ENCODE results near the gene ATL2.

DNA sequence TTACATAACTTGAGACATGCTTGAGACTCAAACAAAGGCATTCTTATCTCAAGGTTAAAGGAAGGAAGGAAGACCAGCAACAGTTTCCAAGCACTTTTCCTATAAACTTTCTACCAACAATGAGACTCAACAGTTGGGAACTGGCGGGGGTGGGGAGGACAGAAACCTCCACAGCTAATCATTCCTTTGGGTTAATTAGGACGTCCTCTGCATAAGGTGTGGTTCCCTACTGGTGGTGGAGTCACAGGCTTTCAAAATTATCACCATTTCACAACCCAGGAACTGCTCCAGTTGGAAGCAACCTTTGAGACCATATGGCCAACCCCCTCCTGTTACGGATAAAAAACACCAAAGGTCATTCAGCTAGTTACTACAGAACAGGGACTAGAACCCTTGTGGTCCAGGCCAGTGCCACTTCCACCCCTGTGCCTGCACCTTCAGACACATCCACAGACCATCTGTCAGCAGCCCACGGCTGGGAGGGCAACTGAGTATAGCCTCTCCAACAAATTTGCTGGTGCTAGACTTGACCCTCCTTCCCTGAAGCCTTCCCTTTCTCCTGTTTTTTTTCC lies 30.1 kb upstream of the ATL2 start:
- no peak for TF ChIP-seq EZH2 (IDR thresholded peaks at IDR 0.05; ENCODE audit: borderline replicate concordance, insufficient read depth, low read depth, low read length, poor library complexity, severe bottlenecking)
- TF ChIP-seq, protein P1, sequence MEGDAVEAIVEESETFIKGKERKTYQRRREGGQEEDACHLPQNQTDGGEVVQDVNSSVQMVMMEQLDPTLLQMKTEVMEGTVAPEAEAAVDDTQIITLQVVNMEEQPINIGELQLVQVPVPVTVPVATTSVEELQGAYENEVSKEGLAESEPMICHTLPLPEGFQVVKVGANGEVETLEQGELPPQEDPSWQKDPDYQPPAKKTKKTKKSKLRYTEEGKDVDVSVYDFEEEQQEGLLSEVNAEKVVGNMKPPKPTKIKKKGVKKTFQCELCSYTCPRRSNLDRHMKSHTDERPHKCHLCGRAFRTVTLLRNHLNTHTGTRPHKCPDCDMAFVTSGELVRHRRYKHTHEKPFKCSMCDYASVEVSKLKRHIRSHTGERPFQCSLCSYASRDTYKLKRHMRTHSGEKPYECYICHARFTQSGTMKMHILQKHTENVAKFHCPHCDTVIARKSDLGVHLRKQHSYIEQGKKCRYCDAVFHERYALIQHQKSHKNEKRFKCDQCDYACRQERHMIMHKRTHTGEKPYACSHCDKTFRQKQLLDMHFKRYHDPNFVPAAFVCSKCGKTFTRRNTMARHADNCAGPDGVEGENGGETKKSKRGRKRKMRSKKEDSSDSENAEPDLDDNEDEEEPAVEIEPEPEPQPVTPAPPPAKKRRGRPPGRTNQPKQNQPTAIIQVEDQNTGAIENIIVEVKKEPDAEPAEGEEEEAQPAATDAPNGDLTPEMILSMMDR (IDR thresholded peaks at IDR 0.05), result no peak
